Glutamatergic neuron (in vitro differentiated cells): ENCODE results near the gene NEURL1B. TPM values are rescaled to one million over a fixed set of nuclear protein-coding genes. Genes with fewer than 3 reads are reported as not detected.

ENCODE experiments used
- DNase-seq: peaks from one replicate; pipeline ENCODE4 v3.0.0; 2022
- H3K27ac Mint-ChIP-seq: one replicate; pipeline ENCODE4 v1.8.0; 2020; ENCODE audit warnings: mild to moderate bottlenecking, mixed read lengths, inconsistent platforms; ENCODE audit not compliant: unreplicated experiment
- H3K27me3 Mint-ChIP-seq: one replicate; pipeline ENCODE4 v1.8.0; 2020; ENCODE audit warnings: mild to moderate bottlenecking, moderate library complexity, mixed read lengths, inconsistent platforms; ENCODE audit not compliant: unreplicated experiment
- H3K36me3 Mint-ChIP-seq: one replicate; pipeline ENCODE4 v1.8.0; 2020; ENCODE audit warnings: mild to moderate bottlenecking, mixed read lengths, inconsistent platforms; ENCODE audit not compliant: unreplicated experiment
- H3K4me1 Mint-ChIP-seq: one replicate; pipeline ENCODE4 v1.8.0; 2020; ENCODE audit warnings: mild to moderate bottlenecking, low read depth, mixed read lengths, inconsistent platforms; ENCODE audit not compliant: unreplicated experiment
- H3K4me3 Mint-ChIP-seq: one replicate; pipeline ENCODE4 v1.8.0; 2020; ENCODE audit warnings: mild to moderate bottlenecking, mixed read lengths, inconsistent platforms; ENCODE audit not compliant: unreplicated experiment
- H3K9me3 Mint-ChIP-seq: one replicate; pipeline ENCODE4 v1.8.0; 2020; ENCODE audit warnings: mild to moderate bottlenecking, moderate library complexity, mixed read lengths, inconsistent platforms; ENCODE audit not compliant: unreplicated experiment
- total RNA-seq: library from RNA; stranded (reverse); fragmentation: NEBNext Ultra II Directional; extraction: Animal tissue kit (Norgen Biotek cat#: 25700); gene quantifications from one replicate; pipeline ENCODE4 v1.2.1, GENCODE V29; 2021; ENCODE audit not compliant: unreplicated experiment
- TF ChIP-seq, protein P1 (sequence below): fragments of 200-600 bp; sonication (generic); IDR thresholded peaks from one replicate; pipeline ENCODE4 v1.5.0; 2021; ENCODE audit not compliant: partially characterized antibody, unreplicated experiment

Gene NEURL1B
- total RNA-seq, 1 donor from 2014 or later = 11.4 TPM

DNA sequence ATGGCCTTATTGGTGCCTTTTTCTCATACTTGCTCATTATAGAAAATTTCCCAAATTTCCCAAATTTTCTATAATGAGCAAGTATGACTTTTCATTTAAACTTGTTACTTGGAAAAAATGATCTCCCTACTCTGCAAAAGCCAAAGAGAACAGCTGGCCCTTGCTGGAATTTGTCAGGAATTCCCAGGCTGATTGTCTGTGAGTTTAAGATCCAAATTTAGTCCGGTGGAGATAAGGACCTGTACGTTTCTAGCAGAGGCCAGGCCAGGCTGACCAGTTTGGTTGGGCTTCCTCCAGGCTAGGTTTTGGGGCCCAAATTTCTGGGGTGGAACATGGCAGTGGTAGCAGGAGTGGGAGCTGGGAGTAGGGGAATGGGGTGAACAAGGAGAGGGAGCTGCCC, 51.9 kb downstream of the NEURL1B start:
- TF ChIP-seq, protein P1, sequence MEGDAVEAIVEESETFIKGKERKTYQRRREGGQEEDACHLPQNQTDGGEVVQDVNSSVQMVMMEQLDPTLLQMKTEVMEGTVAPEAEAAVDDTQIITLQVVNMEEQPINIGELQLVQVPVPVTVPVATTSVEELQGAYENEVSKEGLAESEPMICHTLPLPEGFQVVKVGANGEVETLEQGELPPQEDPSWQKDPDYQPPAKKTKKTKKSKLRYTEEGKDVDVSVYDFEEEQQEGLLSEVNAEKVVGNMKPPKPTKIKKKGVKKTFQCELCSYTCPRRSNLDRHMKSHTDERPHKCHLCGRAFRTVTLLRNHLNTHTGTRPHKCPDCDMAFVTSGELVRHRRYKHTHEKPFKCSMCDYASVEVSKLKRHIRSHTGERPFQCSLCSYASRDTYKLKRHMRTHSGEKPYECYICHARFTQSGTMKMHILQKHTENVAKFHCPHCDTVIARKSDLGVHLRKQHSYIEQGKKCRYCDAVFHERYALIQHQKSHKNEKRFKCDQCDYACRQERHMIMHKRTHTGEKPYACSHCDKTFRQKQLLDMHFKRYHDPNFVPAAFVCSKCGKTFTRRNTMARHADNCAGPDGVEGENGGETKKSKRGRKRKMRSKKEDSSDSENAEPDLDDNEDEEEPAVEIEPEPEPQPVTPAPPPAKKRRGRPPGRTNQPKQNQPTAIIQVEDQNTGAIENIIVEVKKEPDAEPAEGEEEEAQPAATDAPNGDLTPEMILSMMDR = peak; percentile 8
- Mint-ChIP-seq H3K36me3 (no peaks in the 10 kb centered on the region), H3K9me3 (peaks cover 2% of the 10 kb centered on the region), H3K27me3 (peaks cover 10% of the 10 kb centered on the region), H3K27ac (no peak overlapping the region), H3K4me3 (no peak overlapping the region), H3K4me1 (no peaks in the 10 kb centered on the region)
- no peak for DNase-seq

DNA sequence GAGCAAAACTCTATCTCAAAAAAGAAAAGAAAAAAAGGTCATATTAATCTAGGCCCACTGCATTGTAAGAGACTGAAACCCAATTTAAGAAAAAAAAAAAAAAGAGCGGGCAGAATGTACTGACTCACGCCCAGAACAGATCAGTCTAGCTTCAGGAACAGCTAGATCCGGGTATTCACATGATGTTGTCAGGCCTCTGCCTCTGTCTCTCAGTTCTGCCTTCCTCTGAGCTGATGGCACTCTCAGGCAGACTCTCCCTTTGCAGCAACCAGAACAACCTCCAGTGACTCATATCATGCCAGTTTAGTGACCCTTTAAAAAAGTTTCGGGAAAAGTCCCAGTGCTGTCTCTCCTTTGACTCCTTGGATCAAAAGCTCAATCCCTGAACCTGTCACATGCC, 53.0 kb downstream of the NEURL1B start:
- no peaks in the 10 kb centered on the region for H3K4me1 Mint-ChIP-seq
- peaks cover 10% of the 10 kb centered on the region for H3K27me3 Mint-ChIP-seq
- TF ChIP-seq, protein P1 = no peak
- peaks cover 2% of the 10 kb centered on the region for H3K9me3 Mint-ChIP-seq
- H3K4me3 Mint-ChIP-seq = no peak overlapping the region
- no peak for DNase-seq
- no peak overlapping the region for H3K27ac Mint-ChIP-seq
- H3K36me3 Mint-ChIP-seq = no peaks in the 10 kb centered on the region

DNA sequence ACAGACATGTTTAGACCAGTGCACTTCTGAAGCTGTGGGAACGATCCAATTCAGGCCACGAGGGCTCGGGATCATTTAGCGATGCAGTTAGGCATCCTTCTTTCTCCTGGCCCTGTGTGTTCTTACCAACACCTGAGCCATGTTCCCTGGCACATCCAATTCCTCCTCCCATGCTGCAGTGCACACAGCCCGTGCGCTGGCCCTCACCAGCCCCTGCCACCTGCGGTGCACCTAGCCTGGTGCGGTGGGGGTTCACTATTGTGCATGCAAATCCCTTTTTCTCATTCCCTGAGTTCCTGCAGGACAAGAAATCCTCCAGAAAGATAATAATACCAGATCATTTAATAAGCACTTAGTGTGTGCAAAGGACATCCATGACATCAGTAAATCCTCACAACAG, 53.5 kb downstream of the NEURL1B start:
- H3K4me3 Mint-ChIP-seq = no peak overlapping the region
- no peak overlapping the region for H3K27ac Mint-ChIP-seq
- H3K4me1 Mint-ChIP-seq = peaks cover 3% of the 10 kb centered on the region
- TF ChIP-seq, protein P1 = no peak
- DNase-seq = no peak
- peaks cover 2% of the 10 kb centered on the region for H3K9me3 Mint-ChIP-seq
- H3K36me3 Mint-ChIP-seq = no peaks in the 10 kb centered on the region
- H3K27me3 Mint-ChIP-seq = peaks cover 10% of the 10 kb centered on the region

DNA sequence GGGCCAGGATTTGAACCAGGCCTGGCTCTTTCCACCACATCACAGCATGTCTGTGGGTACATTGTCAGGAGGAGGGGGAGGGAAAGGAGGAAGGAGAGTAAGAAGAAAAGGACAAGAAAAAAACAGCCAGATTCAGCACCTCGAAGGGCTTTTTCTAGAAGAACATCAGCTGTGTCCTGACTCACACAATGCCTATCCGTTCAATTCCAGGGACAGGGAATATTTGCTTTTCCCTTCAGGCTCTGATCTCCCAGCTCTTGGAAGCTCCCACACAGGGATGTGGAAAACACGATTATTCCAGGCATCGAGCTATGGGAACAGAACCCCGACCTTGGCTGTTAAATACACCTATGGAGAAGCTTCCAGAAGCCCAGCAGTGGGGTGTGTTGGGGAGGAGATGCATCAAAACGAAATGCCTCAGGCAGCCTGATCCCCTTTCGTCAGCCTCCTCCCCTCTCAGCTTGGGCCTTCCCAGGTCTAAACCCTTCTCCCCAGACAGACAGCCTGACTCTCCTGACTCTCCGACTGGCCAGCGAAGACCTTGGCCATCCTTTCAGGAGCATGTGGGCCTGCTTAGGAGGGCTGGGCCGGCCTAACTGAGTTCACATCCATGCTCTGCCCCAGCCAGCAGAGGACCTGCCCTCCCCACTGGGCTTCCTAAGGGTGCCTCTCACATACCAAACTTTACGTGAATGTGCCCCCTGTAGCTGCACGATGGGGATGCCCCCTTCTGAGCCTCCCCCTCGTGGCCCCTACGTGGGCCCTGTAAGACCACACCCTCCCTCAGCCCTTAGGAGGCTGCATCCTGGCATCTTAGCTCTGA, 54.4 kb downstream of the NEURL1B start:
- DNase-seq = no peak
- Mint-ChIP-seq H3K9me3 (peaks cover 2% of the 10 kb centered on the region), H3K4me1 (peaks cover 5% of the 10 kb centered on the region), H3K36me3 (no peaks in the 10 kb centered on the region), H3K27me3 (peaks cover 8% of the 10 kb centered on the region), H3K27ac (no peak overlapping the region), H3K4me3 (no peak overlapping the region)
- TF ChIP-seq, protein P1 = no peak

DNA sequence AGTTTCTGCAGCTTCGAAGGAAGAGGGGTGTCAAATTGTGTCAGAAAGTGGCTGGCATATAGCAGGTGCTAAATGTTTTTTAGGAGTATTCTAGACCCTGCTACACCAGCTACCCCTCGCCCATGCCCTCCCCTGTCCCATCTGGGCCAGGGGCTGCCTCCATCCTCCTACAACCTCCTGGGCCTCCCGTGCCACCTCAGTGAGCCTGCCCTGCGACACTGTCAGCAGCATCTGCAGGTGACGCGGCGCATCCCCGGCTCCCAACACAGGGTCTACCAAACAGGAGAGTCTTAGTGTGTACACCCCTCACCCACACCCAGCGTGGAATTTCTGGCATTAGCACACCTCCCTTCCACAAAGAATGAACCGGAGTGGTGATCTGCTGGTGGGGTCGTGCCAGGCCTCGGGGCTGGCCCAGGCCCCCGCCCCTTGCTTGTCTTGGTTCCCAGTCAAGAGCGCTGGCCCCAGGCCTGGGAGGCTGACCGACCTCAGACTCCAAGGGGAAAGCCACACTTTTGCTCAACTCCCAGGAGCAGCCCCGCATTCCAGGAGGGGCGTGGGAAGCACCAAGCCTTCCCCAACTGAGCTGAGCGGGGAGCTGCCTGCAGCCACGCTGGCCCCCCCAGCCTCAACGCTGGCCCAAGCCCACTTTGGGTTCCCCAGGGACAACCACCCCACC, 55.2 kb downstream of the NEURL1B start:
- no peaks in the 10 kb centered on the region for H3K9me3 Mint-ChIP-seq
- no peak overlapping the region for H3K27ac Mint-ChIP-seq
- no peak overlapping the region for H3K4me3 Mint-ChIP-seq
- H3K36me3 Mint-ChIP-seq = no peaks in the 10 kb centered on the region
- DNase-seq = no peak
- peaks cover 9% of the 10 kb centered on the region for H3K4me1 Mint-ChIP-seq
- peaks cover 5% of the 10 kb centered on the region for H3K27me3 Mint-ChIP-seq
- TF ChIP-seq, protein P1 = no peak
